HEK293 (cell line): ENCODE results near the gene ATP5PO.

Source experiments
- SP2 ChIP-seq: fragments of 450-650 bp; formaldehyde crosslinking; IDR thresholded peaks from 2 replicates; pipeline ENCODE4 v1.5.1; 2016; ENCODE audit warnings: missing biosample characterization, missing genetic modification characterization
- ZNF114 ChIP-seq: fragments of 450-650 bp; formaldehyde crosslinking; IDR thresholded peaks from 2 replicates; pipeline ENCODE4 v1.5.0; 2017; ENCODE audit warnings: missing biosample characterization, missing genetic modification characterization
- ZNF398 ChIP-seq: fragments of 450-650 bp; formaldehyde crosslinking; IDR thresholded peaks from 2 replicates; pipeline ENCODE4 v1.5.1; 2017; ENCODE audit warnings: missing biosample characterization, missing genetic modification characterization
- TF ChIP-seq, protein P1 (sequence below): fragments of 450-650 bp; formaldehyde crosslinking; IDR thresholded peaks from 2 replicates; pipeline ENCODE4 v1.5.1; 2016; ENCODE audit warnings: missing biosample characterization, missing genetic modification characterization

GRCh38 chr21:33901412-33902288, 14.0 kb downstream of the ATP5PO start:
- TF ChIP-seq ZNF114 (tag by site-specific recombination) (no peak), SP2 (tag by site-specific recombination) (no peak), ZNF398 (tag by site-specific recombination) (no peak)
- TF ChIP-seq, protein P1, sequence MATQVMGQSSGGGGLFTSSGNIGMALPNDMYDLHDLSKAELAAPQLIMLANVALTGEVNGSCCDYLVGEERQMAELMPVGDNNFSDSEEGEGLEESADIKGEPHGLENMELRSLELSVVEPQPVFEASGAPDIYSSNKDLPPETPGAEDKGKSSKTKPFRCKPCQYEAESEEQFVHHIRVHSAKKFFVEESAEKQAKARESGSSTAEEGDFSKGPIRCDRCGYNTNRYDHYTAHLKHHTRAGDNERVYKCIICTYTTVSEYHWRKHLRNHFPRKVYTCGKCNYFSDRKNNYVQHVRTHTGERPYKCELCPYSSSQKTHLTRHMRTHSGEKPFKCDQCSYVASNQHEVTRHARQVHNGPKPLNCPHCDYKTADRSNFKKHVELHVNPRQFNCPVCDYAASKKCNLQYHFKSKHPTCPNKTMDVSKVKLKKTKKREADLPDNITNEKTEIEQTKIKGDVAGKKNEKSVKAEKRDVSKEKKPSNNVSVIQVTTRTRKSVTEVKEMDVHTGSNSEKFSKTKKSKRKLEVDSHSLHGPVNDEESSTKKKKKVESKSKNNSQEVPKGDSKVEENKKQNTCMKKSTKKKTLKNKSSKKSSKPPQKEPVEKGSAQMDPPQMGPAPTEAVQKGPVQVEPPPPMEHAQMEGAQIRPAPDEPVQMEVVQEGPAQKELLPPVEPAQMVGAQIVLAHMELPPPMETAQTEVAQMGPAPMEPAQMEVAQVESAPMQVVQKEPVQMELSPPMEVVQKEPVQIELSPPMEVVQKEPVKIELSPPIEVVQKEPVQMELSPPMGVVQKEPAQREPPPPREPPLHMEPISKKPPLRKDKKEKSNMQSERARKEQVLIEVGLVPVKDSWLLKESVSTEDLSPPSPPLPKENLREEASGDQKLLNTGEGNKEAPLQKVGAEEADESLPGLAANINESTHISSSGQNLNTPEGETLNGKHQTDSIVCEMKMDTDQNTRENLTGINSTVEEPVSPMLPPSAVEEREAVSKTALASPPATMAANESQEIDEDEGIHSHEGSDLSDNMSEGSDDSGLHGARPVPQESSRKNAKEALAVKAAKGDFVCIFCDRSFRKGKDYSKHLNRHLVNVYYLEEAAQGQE (tag by site-specific recombination): peak; percentile 47; the same call in 1 of the 2 replicates
